ENCODE measurements around the gene SSTR3.

SSTR3 gene

GRCh38 chr22:37245740-37246139 lies 33.5 kb upstream of the SSTR3 start:
- Mint-ChIP-seq H3K4me3 (no peak overlapping the region), H3K9me3 (ENCODE audit: low read depth) (no peaks in the 10 kb centered on the region), H3K36me3 (peaks cover 6% of the 10 kb centered on the region), H3K27ac (peak overlapping the region; percentile 96), H3K4me1 (ENCODE audit: low read depth) (peaks cover 32% of the 10 kb centered on the region), H3K27me3 (no peaks in the 10 kb centered on the region)

DNA sequence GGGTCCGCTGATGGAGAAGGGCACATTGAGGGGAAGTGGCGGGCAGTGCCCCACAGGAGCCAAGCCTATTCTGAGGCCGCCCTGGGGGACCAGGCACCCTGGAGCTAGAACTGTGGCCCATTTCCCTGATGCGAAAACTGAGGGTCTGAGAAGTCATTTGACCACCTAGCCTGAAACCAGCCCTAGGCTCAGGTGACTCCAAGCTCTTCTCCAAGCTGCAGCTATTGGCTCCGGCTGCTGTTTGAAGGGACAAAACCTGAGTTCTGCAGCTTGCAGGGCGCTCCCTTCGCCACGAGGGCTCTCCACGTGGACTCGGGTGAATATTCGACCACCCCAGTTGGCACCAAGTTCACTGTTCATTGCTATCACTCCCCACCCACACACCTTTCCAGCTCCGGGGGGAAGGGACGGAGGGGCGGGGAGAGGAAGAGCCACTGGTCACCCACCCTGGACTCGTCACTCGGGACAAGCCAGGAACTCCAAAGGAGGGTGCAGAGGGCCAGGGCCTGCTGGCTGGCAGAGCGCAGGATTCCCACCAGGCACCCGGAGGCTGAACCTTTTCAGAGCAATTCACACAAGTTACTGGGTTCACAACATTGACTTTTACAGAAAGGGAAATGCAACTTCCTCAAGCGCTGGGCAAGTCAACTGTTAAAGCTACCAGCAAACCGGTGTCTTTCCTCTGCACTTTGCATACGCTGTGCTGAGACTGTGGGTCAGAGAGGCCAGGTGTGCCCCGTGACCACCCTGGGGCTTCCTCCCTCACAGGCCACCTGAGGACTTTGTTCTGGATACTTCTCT lies 32.8 kb upstream of the SSTR3 start:
- Mint-ChIP-seq H3K4me1 (ENCODE audit: low read depth) (peaks cover 38% of the 10 kb centered on the region), H3K9me3 (ENCODE audit: low read depth) (no peaks in the 10 kb centered on the region), H3K36me3 (peaks cover 11% of the 10 kb centered on the region), H3K27me3 (no peaks in the 10 kb centered on the region), H3K4me3 (peak overlapping the region; percentile 97), H3K27ac (peak overlapping the region; percentile 96)

DNA sequence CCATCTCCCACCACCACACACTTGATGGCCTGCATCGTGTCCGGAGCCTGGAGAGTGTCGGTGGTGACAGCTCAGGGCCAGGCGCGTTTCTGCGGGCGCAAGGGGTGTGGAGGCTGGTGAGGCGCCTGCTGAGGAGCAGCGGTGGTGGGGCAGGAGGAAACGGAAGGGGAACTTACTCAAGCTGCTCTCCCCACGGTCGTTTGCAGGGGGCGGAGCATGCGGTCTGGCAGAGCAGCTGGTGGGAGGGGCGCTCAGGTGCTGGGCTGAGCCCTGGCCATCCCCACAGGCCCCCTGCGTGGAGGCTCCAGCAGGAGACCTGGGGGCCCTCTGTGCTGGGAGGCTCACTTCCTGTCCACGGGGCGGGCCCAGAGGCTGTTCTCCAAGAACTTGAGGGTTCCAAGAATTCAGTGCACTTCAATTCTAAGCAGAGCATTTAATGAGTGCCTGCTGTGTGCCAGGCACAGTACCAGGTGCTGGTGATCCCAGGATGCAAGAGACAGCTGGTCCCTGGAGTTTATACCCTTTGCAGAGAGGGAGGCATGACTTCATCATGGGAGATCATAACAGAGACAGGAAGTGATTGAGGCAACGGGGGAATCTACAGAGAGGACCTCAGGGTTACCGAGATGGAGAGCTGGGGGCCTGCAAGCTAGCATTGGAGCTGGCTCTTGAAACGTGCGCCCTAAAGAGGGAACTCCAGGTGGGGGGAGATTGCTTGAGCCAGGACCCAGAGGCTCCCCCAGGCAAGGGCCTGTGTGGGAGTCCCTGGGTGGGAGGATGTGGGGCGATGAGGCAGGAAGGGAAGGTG lies 32.0 kb upstream of the SSTR3 start, which contains the start of gene RAC2:
TSS of gene RAC2 (minus strand) at position 156 of the 808 bp plus-strand sequence. CDS start at position 35, 121 bp downstream.
- H3K27me3 Mint-ChIP-seq = no peaks in the 10 kb centered on the region
- peak within 1 kb of the TSS; percentile 96 for H3K27ac Mint-ChIP-seq
- peak within 1 kb of the TSS; percentile 97 for H3K4me3 Mint-ChIP-seq
- H3K9me3 Mint-ChIP-seq (ENCODE audit: low read depth) = no peaks in the 10 kb centered on the region
- peaks cover 12% of the 10 kb centered on the region for H3K36me3 Mint-ChIP-seq
- peaks cover 45% of the 10 kb centered on the region for H3K4me1 Mint-ChIP-seq (ENCODE audit: low read depth)

DNA sequence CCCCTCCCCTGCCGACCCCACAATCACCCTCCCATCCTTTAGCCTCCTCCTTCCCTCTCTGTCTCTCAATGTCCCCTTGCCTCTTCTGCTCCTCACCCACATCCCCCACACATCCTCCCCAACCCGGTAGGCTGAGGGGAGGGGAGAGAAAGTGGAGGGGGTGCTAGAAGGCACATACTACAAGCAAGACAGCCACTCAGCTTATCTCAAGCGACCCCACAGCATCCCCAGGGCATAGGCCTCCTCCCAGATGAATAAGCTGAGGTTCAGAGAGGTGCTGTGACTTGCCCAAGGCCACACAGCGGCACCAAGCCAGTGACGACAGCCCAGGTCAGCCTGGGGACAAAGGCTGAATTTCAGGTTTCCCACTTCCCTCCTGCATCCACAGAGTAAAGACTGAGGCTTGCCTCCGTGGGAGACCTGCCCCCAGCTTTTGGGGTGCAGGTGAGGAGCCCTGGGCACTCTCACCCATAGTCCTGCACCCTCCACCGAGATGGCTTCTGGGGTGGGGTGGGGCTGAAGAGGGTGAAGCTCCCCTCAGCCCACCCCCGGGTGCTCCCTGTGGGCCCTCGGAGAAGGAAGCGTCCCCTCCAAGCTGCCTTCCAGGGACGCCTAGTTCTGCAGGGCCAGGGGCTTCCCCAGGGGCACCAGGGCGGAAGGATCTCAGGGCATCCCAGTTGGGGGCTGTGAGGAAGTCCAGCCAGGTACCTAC lies 31.3 kb upstream of the SSTR3 start:
- peak overlapping the region; percentile 97 for H3K4me3 Mint-ChIP-seq
- peak overlapping the region; percentile 96 for H3K27ac Mint-ChIP-seq
- H3K9me3 Mint-ChIP-seq (ENCODE audit: low read depth) = no peaks in the 10 kb centered on the region
- H3K27me3 Mint-ChIP-seq = no peaks in the 10 kb centered on the region
- H3K36me3 Mint-ChIP-seq = peaks cover 12% of the 10 kb centered on the region
- H3K4me1 Mint-ChIP-seq (ENCODE audit: low read depth) = peaks cover 52% of the 10 kb centered on the region

- H3K4me3 Mint-ChIP-seq = peak overlapping the region; percentile 97
- H3K27me3 Mint-ChIP-seq = no peaks in the 10 kb centered on the region
- H3K36me3 Mint-ChIP-seq = peaks cover 17% of the 10 kb centered on the region
- H3K9me3 Mint-ChIP-seq (ENCODE audit: low read depth) = no peaks in the 10 kb centered on the region
- peak overlapping the region; percentile 96 for H3K27ac Mint-ChIP-seq
- peaks cover 63% of the 10 kb centered on the region for H3K4me1 Mint-ChIP-seq (ENCODE audit: low read depth)
Measured at GRCh38 chr22:37242395-37242918, 30.2 kb upstream of the SSTR3 start.

- peaks cover 71% of the 10 kb centered on the region for H3K4me1 Mint-ChIP-seq (ENCODE audit: low read depth)
- H3K27ac Mint-ChIP-seq = peak overlapping the region; percentile 96
- no peaks in the 10 kb centered on the region for H3K9me3 Mint-ChIP-seq (ENCODE audit: low read depth)
- peak overlapping the region; percentile 97 for H3K4me3 Mint-ChIP-seq
- H3K36me3 Mint-ChIP-seq = peaks cover 21% of the 10 kb centered on the region
- no peaks in the 10 kb centered on the region for H3K27me3 Mint-ChIP-seq
Measured at GRCh38 chr22:37241351-37242142, 29.3 kb upstream of the SSTR3 start.

- Mint-ChIP-seq H3K36me3 (peaks cover 23% of the 10 kb centered on the region), H3K4me3 (peak overlapping the region; percentile 97), H3K27ac (peak overlapping the region; percentile 96), H3K4me1 (ENCODE audit: low read depth) (peaks cover 77% of the 10 kb centered on the region), H3K9me3 (ENCODE audit: low read depth) (no peaks in the 10 kb centered on the region), H3K27me3 (no peaks in the 10 kb centered on the region)
Measured at GRCh38 chr22:37240941-37241320, 28.7 kb upstream of the SSTR3 start.

- Mint-ChIP-seq H3K27ac (peak overlapping the region; percentile 96), H3K4me1 (ENCODE audit: low read depth) (peaks cover 81% of the 10 kb centered on the region), H3K27me3 (no peaks in the 10 kb centered on the region), H3K9me3 (ENCODE audit: low read depth) (no peaks in the 10 kb centered on the region), H3K4me3 (peak overlapping the region; percentile 97), H3K36me3 (peaks cover 23% of the 10 kb centered on the region)
Measured at GRCh38 chr22:37240240-37240940, 28.1 kb upstream of the SSTR3 start.

- peaks cover 83% of the 10 kb centered on the region for H3K4me1 Mint-ChIP-seq (ENCODE audit: low read depth)
- peak overlapping the region; percentile 99 for H3K27ac Mint-ChIP-seq
Measured at GRCh38 chr22:37239336-37240239, 27.3 kb upstream of the SSTR3 start.

DNA sequence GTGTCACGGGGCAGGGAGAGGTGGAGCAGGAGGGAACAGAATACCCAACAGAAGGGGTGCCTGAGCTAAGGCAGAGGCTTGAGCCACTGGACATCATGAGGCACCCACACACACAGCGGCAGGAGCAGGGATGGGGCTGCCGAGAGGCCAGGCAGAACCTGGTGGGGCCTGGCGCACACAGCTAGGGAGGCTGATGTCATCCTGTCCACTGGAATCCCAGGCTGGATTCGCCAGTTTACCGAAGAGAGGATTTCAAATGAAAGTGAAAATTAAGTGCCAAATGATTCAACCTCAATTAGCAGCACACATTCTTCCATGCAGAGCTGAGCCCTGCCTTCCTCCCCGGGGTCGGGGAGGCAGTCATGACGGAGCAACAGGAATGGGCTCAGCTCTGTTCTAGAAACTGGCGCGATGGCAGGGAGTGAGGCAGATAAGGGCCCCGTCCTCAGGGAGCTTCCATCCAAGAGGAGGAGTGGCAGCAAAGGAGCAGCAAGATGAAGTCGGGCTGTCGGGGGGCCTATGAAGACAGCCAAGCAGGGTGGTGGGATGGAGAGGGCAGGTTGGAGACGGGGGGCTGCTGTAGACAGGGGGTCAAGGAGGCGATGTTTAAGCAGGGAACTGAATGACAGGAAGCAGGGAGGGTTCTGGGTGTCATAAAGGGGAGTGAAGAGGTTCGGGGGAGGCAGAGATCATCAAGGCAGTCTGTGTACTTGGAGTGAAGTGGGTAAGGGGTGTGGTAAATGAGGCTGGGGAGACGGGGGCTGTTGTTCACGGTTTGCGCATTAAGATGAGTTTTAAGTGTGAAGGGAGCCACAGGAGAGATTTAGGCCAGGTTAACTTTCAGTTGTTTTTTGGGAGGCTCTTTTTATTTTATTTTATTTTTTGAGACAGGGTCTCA lies 25.3 kb upstream of the SSTR3 start:
- H3K4me3 Mint-ChIP-seq = peak overlapping the region; percentile 89
- no peaks in the 10 kb centered on the region for H3K27me3 Mint-ChIP-seq

More at GRCh38 chr22:37239336-37240239, 27.3 kb upstream of the SSTR3 start:
- Mint-ChIP-seq H3K27me3 (no peaks in the 10 kb centered on the region), H3K36me3 (peaks cover 25% of the 10 kb centered on the region), H3K9me3 (ENCODE audit: low read depth) (no peaks in the 10 kb centered on the region), H3K4me3 (peak overlapping the region; percentile 97)

DNA sequence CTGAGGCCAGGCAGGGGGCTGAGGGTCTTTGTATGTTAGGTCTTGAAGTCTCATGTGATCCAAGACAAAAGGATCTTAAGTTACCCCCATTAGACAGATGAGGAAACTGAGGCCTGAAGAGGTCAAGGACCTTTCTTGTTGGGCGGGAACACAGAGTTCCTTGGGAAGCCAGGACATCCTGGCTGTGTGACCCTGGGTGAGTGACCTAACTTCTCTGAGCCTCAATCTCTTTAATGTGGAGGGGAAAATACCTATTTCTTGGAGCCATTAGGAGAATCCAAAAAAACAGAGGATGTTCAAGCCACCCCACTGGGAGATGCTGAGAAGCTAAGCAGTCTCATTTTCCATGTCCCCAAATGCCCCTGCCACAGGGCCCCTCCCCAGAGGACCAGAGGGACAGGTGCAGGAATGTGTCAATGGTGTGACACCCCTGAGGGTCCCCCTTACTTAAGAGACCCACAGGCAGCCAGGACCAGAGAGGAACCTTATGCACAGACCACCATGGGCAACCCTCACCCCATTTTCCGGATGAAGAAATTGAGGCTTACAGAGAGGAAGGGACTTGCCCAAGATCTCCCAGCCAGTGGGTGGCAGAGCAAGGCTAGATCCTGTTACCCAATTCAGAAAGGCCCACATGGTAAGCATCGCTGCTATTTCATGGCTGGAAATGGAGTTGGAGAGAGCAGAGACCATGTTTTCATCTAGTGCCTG lies 23.8 kb upstream of the SSTR3 start:
- Mint-ChIP-seq H3K9me3 (ENCODE audit: low read depth) (no peaks in the 10 kb centered on the region), H3K4me1 (ENCODE audit: low read depth) (peaks cover 97% of the 10 kb centered on the region), H3K27me3 (no peaks in the 10 kb centered on the region), H3K36me3 (peaks cover 21% of the 10 kb centered on the region), H3K4me3 (peak overlapping the region; percentile 56), H3K27ac (peak overlapping the region; percentile 93)

More for the DNA sequence above, 25.3 kb upstream of the SSTR3 start:
- Mint-ChIP-seq H3K36me3 (peaks cover 26% of the 10 kb centered on the region), H3K9me3 (ENCODE audit: low read depth) (no peaks in the 10 kb centered on the region), H3K27ac (peak overlapping the region; percentile 99), H3K4me1 (ENCODE audit: low read depth) (peaks cover 95% of the 10 kb centered on the region)

Measured in activated naive CD8-positive, alpha-beta T cell (primary cell).